Endothelial cell of umbilical vein (primary cell): Measurements from ENCODE around the gene HMGXB3. TPM values are rescaled to one million over a fixed set of nuclear protein-coding genes. Genes with fewer than 3 reads are reported as not detected.

Experiments
- BruUV-seq: library from RNA; stranded (reverse); fragments of 400-500 nt; replicated peaks from 2 replicates; lab custom pipeline; 2021; lab: Mats Ljungman, UMichigan
- CTCF ChIA-PET: fragments of 300-600, 350-600 bp; sonication (Branson Sonifier 250); formaldehyde crosslinking; loops from one replicate; lab custom pipeline; 2021; ENCODE audit warnings: antibody characterized with exemption, inconsistent platforms; lab: Charles Lee
- POLR2A ChIA-PET: fragments of 300-600, 350-600 bp; sonication (Branson Sonifier 250); formaldehyde crosslinking; loops from one replicate; lab custom pipeline; 2021; ENCODE audit warnings: antibody characterized with exemption, inconsistent platforms; lab: Charles Lee
- DNase-seq: peaks from one replicate; pipeline ENCODE4 v3.0.0-alpha.2; 2011; ENCODE audit warnings: low read depth, low spot score
- FAIRE-seq: peaks from 2 replicates; lab custom pipeline; 2011; peaks lifted over from hg19 to GRCh38; lab: Jason Lieb, UNC
- H2AFZ ChIP-seq: 2 replicates; pipeline ENCODE4 v1.6.0; 2012; ENCODE audit warnings: low read depth, low read length, control low read depth, inconsistent platforms
- H3K27ac ChIP-seq: 2 replicates; pipeline ENCODE4 v1.5.1; 2011; ENCODE audit warnings: low read depth, mild to moderate bottlenecking, control low read depth, low read length, moderate library complexity; ENCODE audit not compliant: insufficient read depth
- H3K27me3 ChIP-seq, 2 experiments: 2 replicates each; pipeline versions ENCODE4 v1.6.0 to v1.6.1; 2011; ENCODE audit warnings: low read length in 2 of 2, mixed read lengths in 1 of 2; ENCODE audit not compliant: control insufficient read depth in 2 of 2, insufficient read depth in 2 of 2
- H3K36me3 ChIP-seq, 2 experiments: 2 replicates in 1 of 2; 3 replicates in 1 of 2; pipeline ENCODE4 v1.5.1; 2011; ENCODE audit warnings: low read length in 2 of 2, mild to moderate bottlenecking in 1 of 2, moderate library complexity in 1 of 2; ENCODE audit not compliant: control insufficient read depth in 2 of 2, insufficient read depth in 2 of 2; ENCODE audit errors: extremely low read depth in 1 of 2
- H3K4me1 ChIP-seq: 3 replicates; pipeline ENCODE4 v1.5.1; 2011; ENCODE audit warnings: mild to moderate bottlenecking, low read length; ENCODE audit not compliant: control insufficient read depth, insufficient read depth; ENCODE audit errors: extremely low read depth
- H3K4me2 ChIP-seq: 2 replicates; pipeline ENCODE4 v1.6.1; 2011; ENCODE audit warnings: low read length, control low read depth, mixed read lengths; ENCODE audit not compliant: insufficient read depth
- H3K4me3 ChIP-seq, 3 experiments: fragments of 200-600 bp in 1 of 3; sonication (generic), shearing (Covaris generic) in 1 of 3; replicated peaks in 1 of 3; 2 replicates each; pipeline ENCODE4 v1.5.1; 2011 to 2016; ENCODE audit warnings: control low read depth in 3 of 3, low read length in 3 of 3, mild to moderate bottlenecking in 2 of 3, inconsistent platforms in 1 of 3, low read depth in 1 of 3, moderate library complexity in 1 of 3; ENCODE audit not compliant: insufficient read depth in 1 of 3
- H3K79me2 ChIP-seq: 2 replicates; pipeline ENCODE4 v1.6.0; 2012; ENCODE audit warnings: low read length, inconsistent platforms; ENCODE audit not compliant: control insufficient read depth, insufficient read depth
- H3K9ac ChIP-seq: replicated peaks from 2 replicates; pipeline ENCODE3; 2011; ENCODE audit warnings: low read length, control low read depth; ENCODE audit not compliant: insufficient read depth; ENCODE audit errors: extremely low read depth
- H3K9me1 ChIP-seq: replicated peaks from 3 replicates; pipeline ENCODE4 v1.6.0; 2011; ENCODE audit warnings: mild to moderate bottlenecking, low read length; ENCODE audit not compliant: control insufficient read depth, insufficient read depth; ENCODE audit errors: extremely low read depth
- H3K9me3 ChIP-seq: replicated peaks from 2 replicates; pipeline ENCODE4 v1.5.1; 2012; ENCODE audit warnings: low read length, inconsistent platforms; ENCODE audit not compliant: control insufficient read depth, insufficient read depth
- H4K20me1 ChIP-seq: replicated peaks from 2 replicates; pipeline ENCODE3; 2011; ENCODE audit warnings: mild to moderate bottlenecking, low read length; ENCODE audit not compliant: control insufficient read depth, insufficient read depth; ENCODE audit errors: extremely low read depth
- EZH2 ChIP-seq: IDR thresholded peaks from 2 replicates; pipeline ENCODE4 v1.6.1; 2012; ENCODE audit warnings: borderline replicate concordance, low read depth, mild to moderate bottlenecking, moderate library complexity, low read length, inconsistent platforms; ENCODE audit not compliant: severe bottlenecking
- FOS ChIP-seq: IDR thresholded peaks from 2 replicates; pipeline ENCODE4 v1.6.1; 2011; ENCODE audit warnings: mild to moderate bottlenecking, low read length, moderate library complexity, borderline replicate concordance; ENCODE audit not compliant: insufficient read depth
- GATA2 ChIP-seq: IDR thresholded peaks from 2 replicates; pipeline ENCODE4 v1.7.0; 2011; ENCODE audit warnings: low read depth, mild to moderate bottlenecking, moderate library complexity, mixed read lengths, low read length; ENCODE audit not compliant: insufficient read length, insufficient read depth
- JUN ChIP-seq: IDR thresholded peaks from 2 replicates; pipeline ENCODE4 v1.6.1; 2011; ENCODE audit warnings: borderline replicate concordance, low read depth; ENCODE audit not compliant: insufficient read length, insufficient read depth
- MAX ChIP-seq: IDR thresholded peaks from 2 replicates; pipeline ENCODE4 v1.6.1; 2011; ENCODE audit not compliant: insufficient read depth, insufficient read length
- MYC ChIP-seq: IDR thresholded peaks from one replicate; pipeline ENCODE4 v1.6.1; 2011; ENCODE audit warnings: mild to moderate bottlenecking, low read depth, low read length
- POLR2A ChIP-seq: IDR thresholded peaks from 2 replicates; pipeline ENCODE4 v1.6.1; 2012; ENCODE audit warnings: low read depth, mild to moderate bottlenecking, control low read depth, low read length
- POLR2AphosphoS5 ChIP-seq: IDR thresholded peaks from 2 replicates; pipeline ENCODE4 v1.6.1; 2012; ENCODE audit warnings: low read depth, mild to moderate bottlenecking, control low read depth, low read length, moderate library complexity; ENCODE audit not compliant: insufficient read depth
- dilution Hi-C: fragments of 300-500 bp; cut with MboI; formaldehyde crosslinking; loops from one replicate; pipeline ENCODE4 v1.15.0; 2019; ENCODE audit warnings: low sequenced_read_pairs; ENCODE audit not compliant: extremely low pct_ligation_motif_present
- intact Hi-C: fragments of 100-400 bp; cut with micrococcal nuclease; formaldehyde crosslinking; loops from one replicate; pipeline ENCODE4 v1.10.0; 2022
- polyA plus RNA-seq, 4 experiments: library from polyadenylated mRNA; depleted of rRNA in 3 of 4; stranded (reverse) in 3 of 4; unstranded in 1 of 4; fragments of >200 nt; gene quantifications; 2 replicates each; pipeline versions ENCODE4 v1.2.1 to v1.2.3, GENCODE V29; 2011 to 2012; ENCODE audit warnings: missing spikeins in 1 of 4
- total RNA-seq: library from RNA; stranded (reverse); gene quantifications from 2 replicates; pipeline ENCODE4 v1.2.3, GENCODE V29; 2021
- TF ChIP-seq, protein P1 (sequence below), 2 donors: IDR thresholded peaks; 1 replicate in 1 of 2; 2 replicates in 1 of 2; pipeline ENCODE4 v1.5.1; 2011; ENCODE audit warnings: low read length in 2 of 2, mild to moderate bottlenecking in 2 of 2, moderate library complexity in 2 of 2, control low read depth in 1 of 2, inconsistent platforms in 1 of 2, low read depth in 1 of 2; ENCODE audit not compliant: insufficient read depth in 1 of 2; ENCODE audit errors: extremely low read depth in 1 of 2

HMGXB3 gene
- total and polyA plus RNA-seq, 2 donors (not counting 3 experiments of a cell fraction or from before 2014, with no cell fraction given), result 34.8 to 52.6 TPM

- Histone ChIP-seq H3K27me3 (peaks cover 4 to 9% of the 10 kb centered on the region in 2 experiments), H3K4me2 (no peak overlapping the region), H2AFZ (no peak overlapping the region), H3K9me3 (no peaks in the 10 kb centered on the region), H3K4me3 (no peak overlapping the region), H4K20me1 (no peaks in the 10 kb centered on the region), H3K27ac (no peak overlapping the region), H3K9me1 (no peaks in the 10 kb centered on the region), H3K4me1 (peaks cover 25% of the 10 kb centered on the region), H3K9ac (no peak overlapping the region), H3K36me3 (no peaks in the 10 kb centered on the region), H3K79me2 (no peaks in the 10 kb centered on the region)
- ChIA-PET POLR2A (no interaction called here), CTCF (no interaction called here)
- no peak for DNase-seq
- no peak for TF ChIP-seq MAX
- TF ChIP-seq, protein P1, sequence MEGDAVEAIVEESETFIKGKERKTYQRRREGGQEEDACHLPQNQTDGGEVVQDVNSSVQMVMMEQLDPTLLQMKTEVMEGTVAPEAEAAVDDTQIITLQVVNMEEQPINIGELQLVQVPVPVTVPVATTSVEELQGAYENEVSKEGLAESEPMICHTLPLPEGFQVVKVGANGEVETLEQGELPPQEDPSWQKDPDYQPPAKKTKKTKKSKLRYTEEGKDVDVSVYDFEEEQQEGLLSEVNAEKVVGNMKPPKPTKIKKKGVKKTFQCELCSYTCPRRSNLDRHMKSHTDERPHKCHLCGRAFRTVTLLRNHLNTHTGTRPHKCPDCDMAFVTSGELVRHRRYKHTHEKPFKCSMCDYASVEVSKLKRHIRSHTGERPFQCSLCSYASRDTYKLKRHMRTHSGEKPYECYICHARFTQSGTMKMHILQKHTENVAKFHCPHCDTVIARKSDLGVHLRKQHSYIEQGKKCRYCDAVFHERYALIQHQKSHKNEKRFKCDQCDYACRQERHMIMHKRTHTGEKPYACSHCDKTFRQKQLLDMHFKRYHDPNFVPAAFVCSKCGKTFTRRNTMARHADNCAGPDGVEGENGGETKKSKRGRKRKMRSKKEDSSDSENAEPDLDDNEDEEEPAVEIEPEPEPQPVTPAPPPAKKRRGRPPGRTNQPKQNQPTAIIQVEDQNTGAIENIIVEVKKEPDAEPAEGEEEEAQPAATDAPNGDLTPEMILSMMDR (IDR thresholded peaks at IDR 0.05; ENCODE audit: extremely low read depth in 1 of 2, insufficient read depth in 1 of 2, low read depth in 1 of 2, low read length in 2 of 2), result no peak
- TF ChIP-seq FOS, result no peak
- TF ChIP-seq JUN, result no peak
- TF ChIP-seq POLR2AphosphoS5, result no peak
- TF ChIP-seq POLR2A, result no peak
- TF ChIP-seq MYC, result no peak
- no peak for TF ChIP-seq GATA2
- TF ChIP-seq EZH2, result no peak
- dilution Hi-C loops, result no loop called here
- no peak for FAIRE-seq
- no TSS peak for BruUV-seq
- intact Hi-C loops, result no loop called here
Observed at GRCh38 chr5:150070821-150071220, 70.3 kb downstream of the HMGXB3 start.
